Small intestine (tissue), 7 donors: ENCODE results near the gene MYOCOS. TPM values are rescaled to one million over a fixed set of nuclear protein-coding genes. Genes with fewer than 3 reads are reported as not detected.
"Not testable (repeated sequence)": the region's sequence is repeated elsewhere in the genome, so short reads cannot be mapped to it uniquely, and the experiment has no call there.

ENCODE experiments used
- DNase-seq, 2 donors: peaks; one replicate each; pipeline versions ENCODE4 v3.0.0 to v3.0.0-alpha.2; 2013
- FAIRE-seq: peaks from 2 replicates; lab custom pipeline; 2012; peaks lifted over from hg19 to GRCh38; lab: Jason Lieb, UNC
- H3K27ac ChIP-seq, 3 donors: one replicate each; pipeline ENCODE4 v1.5.1; 2013; ENCODE audit warnings: low read length in 2 of 3, mild to moderate bottlenecking in 2 of 3, control low read depth in 1 of 3, inconsistent platforms in 1 of 3, low read depth in 1 of 3, moderate library complexity in 1 of 3
- H3K27me3 ChIP-seq, 3 donors: one replicate each; pipeline ENCODE4 v1.6.1; 2013; ENCODE audit warnings: low read length in 3 of 3, inconsistent platforms in 1 of 3; ENCODE audit not compliant: control insufficient read depth in 3 of 3, insufficient read depth in 3 of 3
- H3K36me3 ChIP-seq, 3 donors: one replicate each; pipeline ENCODE4 v1.6.1; 2013; ENCODE audit warnings: low read length in 3 of 3, inconsistent platforms in 1 of 3, low read depth in 1 of 3, mild to moderate bottlenecking in 1 of 3, moderate library complexity in 1 of 3; ENCODE audit not compliant: control insufficient read depth in 3 of 3, insufficient read depth in 2 of 3
- H3K4me1 ChIP-seq, 3 donors: one replicate each; pipeline ENCODE4 v1.6.1; 2013; ENCODE audit warnings: low read length in 2 of 3, inconsistent platforms in 1 of 3, low read depth in 1 of 3, mild to moderate bottlenecking in 1 of 3, moderate library complexity in 1 of 3; ENCODE audit not compliant: control insufficient read depth in 3 of 3, insufficient read depth in 2 of 3
- H3K4me3 ChIP-seq, 3 donors: one replicate each; pipeline ENCODE4 v1.5.1; 2013; ENCODE audit warnings: low read length in 3 of 3, control low read depth in 1 of 3, inconsistent platforms in 1 of 3, low read depth in 1 of 3, mild to moderate bottlenecking in 1 of 3, moderate library complexity in 1 of 3
- H3K9me3 ChIP-seq, 2 donors: one replicate each; pipeline ENCODE4 v1.6.1; 2013; ENCODE audit warnings: low read depth in 1 of 2, low read length in 1 of 2; ENCODE audit not compliant: control insufficient read depth in 2 of 2, insufficient read depth in 1 of 2
- WGBS, 3 donors: extraction: QIAGEN DNeasy Blood & Tissue Kit; methylation state at CpG; one replicate each; pipeline ENCODE4 v1.1.7; 2013; 5-methylcytosine and 5-hydroxymethylcytosine counted together
- polyA plus RNA-seq, 4 donors: library from polyadenylated mRNA; stranded (reverse) in 3 of 4; unstranded in 1 of 4; fragments of 200-250 nt in 3 of 4; fragments of 120-200 nt in 1 of 4; gene quantifications; one replicate each; pipeline versions ENCODE4 v1.2.1 to v1.2.3, GENCODE V29; 2013
- donor health status: healthy with polysubstance abuse.
- donor health status: control.
- donor health status: control.
- donor health status: Bipolar disorder and iron deficiency.
- donor health status: healthy.

MYOCOS gene
- polyA plus RNA-seq, 4 donors, result not detected

- Histone ChIP-seq H3K36me3 (no peaks in the 10 kb centered on the region), H3K27ac (peak overlapping the region in 2 of 3 donors; percentile 56 to 57), H3K4me3 (no peak overlapping the region), H3K4me1 (peaks cover 0 to 10% (median 0%) of the 10 kb centered on the region in 3 donors), H3K27me3 (peaks cover 0 to 12% (median 0%) of the 10 kb centered on the region in 3 donors), H3K9me3 (no peaks in the 10 kb centered on the region)
- no peak for DNase-seq
- FAIRE-seq, result no peak
- 62 to 71% (median 62%) methylated on average over 6 of the region's 6 CpGs for WGBS, 3 donors
These were observed 33.7 kb downstream of the MYOCOS start for GRCh38 chr1:171655746-171656116.

DNA sequence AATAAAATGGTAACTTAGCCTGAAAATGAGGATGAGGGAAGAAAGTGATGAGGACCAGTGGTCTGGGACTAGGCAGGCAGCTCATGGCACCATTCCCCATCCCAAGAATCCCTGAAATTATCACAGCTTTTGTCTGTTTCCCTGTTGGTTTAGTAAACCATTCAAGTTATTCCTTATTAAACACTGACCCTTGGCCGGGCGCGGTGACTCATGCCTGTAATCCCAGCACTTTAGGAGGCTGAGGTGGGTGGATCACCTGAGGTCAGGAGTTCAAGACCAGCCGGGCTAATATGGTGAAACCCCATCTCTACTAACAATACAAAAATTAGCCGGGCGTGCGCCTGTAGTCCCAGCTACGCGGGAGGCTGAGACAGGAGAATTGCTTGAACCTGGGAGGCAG, 34.2 kb downstream of the MYOCOS start:
- WGBS, 3 donors, result 34 to 79% (median 56%) methylated on average over 9 of the region's 9 CpGs
- H3K4me1 ChIP-seq, result not testable (repeated sequence)

DNA sequence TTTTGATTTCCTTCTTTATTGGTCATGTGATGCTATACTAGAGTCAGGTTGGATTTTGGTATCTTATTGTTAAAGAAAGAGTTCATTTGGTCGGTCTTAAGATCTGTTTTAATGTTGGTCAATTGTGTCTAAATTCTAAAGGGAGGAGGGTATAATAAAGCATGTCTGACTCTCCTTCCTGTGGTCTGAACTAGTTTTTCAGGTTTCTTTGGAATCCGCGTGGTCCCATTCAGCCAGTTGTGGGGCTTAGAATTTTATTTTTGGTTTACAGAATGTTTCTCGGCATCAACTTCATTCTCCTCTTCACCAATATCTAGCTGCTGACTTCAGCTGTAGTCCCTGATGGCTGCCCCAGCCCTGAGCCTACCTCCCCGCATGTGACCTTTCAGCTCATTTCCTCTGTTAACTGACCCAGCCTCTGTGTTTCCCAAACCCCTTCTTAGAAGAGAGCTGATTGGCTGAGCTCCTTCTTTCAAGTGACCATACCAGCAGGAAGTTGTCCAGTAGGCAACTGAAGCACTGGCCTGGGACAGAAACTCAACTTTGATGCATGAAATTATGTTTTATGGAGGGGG, 39.1 kb downstream of the MYOCOS start:
- DNase-seq (no peak), FAIRE-seq (no peak)
- Histone ChIP-seq H3K4me3 (no peak overlapping the region), H3K27me3 (no peaks in the 10 kb centered on the region), H3K9me3 (no peaks in the 10 kb centered on the region), H3K27ac (no peak overlapping the region), H3K4me1 (no peaks in the 10 kb centered on the region), H3K36me3 (no peaks in the 10 kb centered on the region)
- WGBS, 3 donors, result 85 to 92% (median 90%) methylated on average over 5 of the region's 5 CpGs

More for the DNA sequence above, 34.2 kb downstream of the MYOCOS start:
- FAIRE-seq, H3K27ac ChIP-seq, H3K36me3 ChIP-seq, H3K4me3 ChIP-seq, H3K9me3 ChIP-seq: not testable (repeated sequence)
- H3K27me3 ChIP-seq, result peaks cover 0 to 12% (median 0%) of the 10 kb centered on the region in 3 donors
- DNase-seq, result peak; percentile 31 to 64

GRCh38 chr1:171663036-171663853, 41.2 kb downstream of the MYOCOS start:
- Histone ChIP-seq H3K9me3 (no peaks in the 10 kb centered on the region), H3K4me3 (no peak overlapping the region), H3K36me3 (no peaks in the 10 kb centered on the region), H3K27me3 (no peaks in the 10 kb centered on the region), H3K4me1 (no peaks in the 10 kb centered on the region), H3K27ac (no peak overlapping the region)
- FAIRE-seq, result no peak
- no peak for DNase-seq
- 74 to 85% (median 84%) methylated on average over 7 of the region's 7 CpGs for WGBS, 3 donors

DNA sequence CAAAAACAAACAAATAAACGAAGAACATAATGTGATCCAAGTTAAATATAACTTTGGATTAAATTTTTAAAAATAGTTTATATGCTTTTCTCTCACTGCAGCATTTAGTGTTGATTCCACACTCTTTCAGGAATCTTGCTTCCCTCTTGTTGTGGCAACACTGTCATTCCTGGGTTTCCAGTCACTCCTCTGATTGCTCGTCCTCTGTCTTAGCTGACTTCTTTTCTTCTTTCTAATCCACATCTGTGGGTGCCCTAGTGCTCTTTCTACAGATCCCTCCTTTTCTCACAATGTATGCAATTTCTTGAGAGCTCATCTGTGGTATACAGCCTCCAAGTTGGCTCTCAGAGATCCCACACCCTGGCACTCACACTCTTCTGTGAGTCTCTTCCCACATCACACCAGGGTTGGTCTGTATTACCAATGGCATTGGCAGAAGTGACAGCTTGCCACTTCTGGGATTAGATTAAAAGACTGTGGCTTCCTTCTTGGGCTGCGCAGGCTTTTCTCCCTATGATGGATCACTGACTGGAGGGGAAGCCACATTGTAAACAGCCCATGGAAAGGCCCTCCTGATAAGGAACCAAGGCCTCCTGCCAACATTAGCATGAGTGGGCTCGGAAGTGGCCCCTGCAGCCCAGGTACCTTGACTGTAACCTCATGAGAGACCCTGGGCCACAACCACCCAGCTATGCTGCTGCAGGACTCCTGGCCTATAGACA, 42.0 kb downstream of the MYOCOS start:
- Histone ChIP-seq H3K4me3 (no peak overlapping the region), H3K36me3 (no peaks in the 10 kb centered on the region), H3K9me3 (no peaks in the 10 kb centered on the region), H3K4me1 (no peaks in the 10 kb centered on the region), H3K27me3 (no peaks in the 10 kb centered on the region), H3K27ac (no peak overlapping the region)
- DNase-seq, result no peak
- FAIRE-seq, result no peak
- WGBS, 3 donors, result 62 to 74% (median 67%) methylated on average over 4 of the region's 4 CpGs

- no peak for DNase-seq
- H3K4me3 ChIP-seq, result no peak overlapping the region
- no peaks in the 10 kb centered on the region for H3K27me3 ChIP-seq
- no peaks in the 10 kb centered on the region for H3K36me3 ChIP-seq
- FAIRE-seq, result no peak
- no peak overlapping the region for H3K27ac ChIP-seq
- no peaks in the 10 kb centered on the region for H3K9me3 ChIP-seq
- H3K4me1 ChIP-seq, result no peaks in the 10 kb centered on the region
These were observed 42.9 kb downstream of the MYOCOS start for GRCh38 chr1:171664976-171665375.

DNA sequence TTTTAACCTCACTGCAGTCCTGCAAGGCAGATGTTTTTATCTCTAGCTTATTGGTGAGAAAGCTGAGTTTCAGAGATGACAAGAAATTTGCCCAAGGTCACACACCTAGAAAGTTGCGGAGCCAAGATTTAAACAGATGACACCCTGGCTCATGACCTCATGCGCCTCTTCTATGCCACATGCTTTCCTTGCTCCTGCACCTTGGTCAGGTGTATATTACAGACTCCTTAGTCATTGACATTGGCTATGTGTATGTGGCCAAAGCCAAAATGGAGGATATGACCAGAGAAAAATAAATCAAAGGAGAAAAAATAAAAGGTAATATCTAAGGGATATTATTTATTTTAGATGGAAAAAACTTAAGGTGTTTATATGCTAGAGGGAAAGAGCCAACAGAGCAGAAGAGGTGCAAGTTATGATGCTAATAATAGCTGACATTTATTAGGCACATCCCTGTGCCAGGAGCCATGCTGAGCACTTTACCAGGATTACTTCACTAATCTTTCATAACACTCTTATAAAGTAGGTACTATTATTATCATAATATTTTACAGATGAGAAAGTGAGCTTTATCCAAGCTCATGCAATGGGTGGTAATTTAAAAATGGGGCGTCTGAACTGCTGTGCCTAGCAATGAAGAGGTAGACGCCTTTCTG, 44.2 kb downstream of the MYOCOS start:
- WGBS, 3 donors, result 81 to 83% (median 82%) methylated on average over 4 of the region's 4 CpGs
- no peak overlapping the region for H3K27ac ChIP-seq
- H3K27me3 ChIP-seq, result no peaks in the 10 kb centered on the region
- no peaks in the 10 kb centered on the region for H3K4me1 ChIP-seq
- H3K4me3 ChIP-seq, result no peak overlapping the region
- DNase-seq (no peak), FAIRE-seq (no peak)
- H3K9me3 ChIP-seq, result no peaks in the 10 kb centered on the region
- no peaks in the 10 kb centered on the region for H3K36me3 ChIP-seq

DNA sequence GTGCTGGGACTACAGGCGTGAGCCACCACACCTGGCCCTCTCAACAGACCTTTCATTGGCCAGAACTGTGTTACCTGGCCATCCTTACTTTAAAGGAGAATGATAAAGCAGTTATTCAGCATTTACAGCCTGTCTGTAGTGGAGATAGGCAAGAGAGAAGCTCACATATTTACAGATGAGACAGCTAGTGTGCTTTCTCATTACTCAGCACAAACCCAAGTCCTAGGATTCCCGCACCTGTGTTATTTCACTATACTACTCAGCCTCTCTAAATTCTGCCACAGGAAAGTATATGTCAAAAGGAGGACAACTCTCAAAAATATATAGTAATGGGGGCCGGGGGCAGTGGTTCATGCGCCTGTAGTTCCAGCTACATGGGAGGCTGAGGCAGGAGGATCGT, 46.3 kb downstream of the MYOCOS start:
- Histone ChIP-seq H3K27ac (no peak overlapping the region), H3K27me3 (no peaks in the 10 kb centered on the region), H3K4me3 (no peak overlapping the region), H3K9me3 (no peaks in the 10 kb centered on the region), H3K36me3 (no peaks in the 10 kb centered on the region), H3K4me1 (no peaks in the 10 kb centered on the region)
- FAIRE-seq, result no peak
- 90 to 94% (median 92%) methylated on average over 5 of the region's 5 CpGs for WGBS, 3 donors
- no peak for DNase-seq
